ENCODE results near the gene ZFYVE9. TPM values are rescaled to one million over a fixed set of nuclear protein-coding genes. Genes with fewer than 3 reads are reported as not detected.

Gene ZFYVE9, protein sequence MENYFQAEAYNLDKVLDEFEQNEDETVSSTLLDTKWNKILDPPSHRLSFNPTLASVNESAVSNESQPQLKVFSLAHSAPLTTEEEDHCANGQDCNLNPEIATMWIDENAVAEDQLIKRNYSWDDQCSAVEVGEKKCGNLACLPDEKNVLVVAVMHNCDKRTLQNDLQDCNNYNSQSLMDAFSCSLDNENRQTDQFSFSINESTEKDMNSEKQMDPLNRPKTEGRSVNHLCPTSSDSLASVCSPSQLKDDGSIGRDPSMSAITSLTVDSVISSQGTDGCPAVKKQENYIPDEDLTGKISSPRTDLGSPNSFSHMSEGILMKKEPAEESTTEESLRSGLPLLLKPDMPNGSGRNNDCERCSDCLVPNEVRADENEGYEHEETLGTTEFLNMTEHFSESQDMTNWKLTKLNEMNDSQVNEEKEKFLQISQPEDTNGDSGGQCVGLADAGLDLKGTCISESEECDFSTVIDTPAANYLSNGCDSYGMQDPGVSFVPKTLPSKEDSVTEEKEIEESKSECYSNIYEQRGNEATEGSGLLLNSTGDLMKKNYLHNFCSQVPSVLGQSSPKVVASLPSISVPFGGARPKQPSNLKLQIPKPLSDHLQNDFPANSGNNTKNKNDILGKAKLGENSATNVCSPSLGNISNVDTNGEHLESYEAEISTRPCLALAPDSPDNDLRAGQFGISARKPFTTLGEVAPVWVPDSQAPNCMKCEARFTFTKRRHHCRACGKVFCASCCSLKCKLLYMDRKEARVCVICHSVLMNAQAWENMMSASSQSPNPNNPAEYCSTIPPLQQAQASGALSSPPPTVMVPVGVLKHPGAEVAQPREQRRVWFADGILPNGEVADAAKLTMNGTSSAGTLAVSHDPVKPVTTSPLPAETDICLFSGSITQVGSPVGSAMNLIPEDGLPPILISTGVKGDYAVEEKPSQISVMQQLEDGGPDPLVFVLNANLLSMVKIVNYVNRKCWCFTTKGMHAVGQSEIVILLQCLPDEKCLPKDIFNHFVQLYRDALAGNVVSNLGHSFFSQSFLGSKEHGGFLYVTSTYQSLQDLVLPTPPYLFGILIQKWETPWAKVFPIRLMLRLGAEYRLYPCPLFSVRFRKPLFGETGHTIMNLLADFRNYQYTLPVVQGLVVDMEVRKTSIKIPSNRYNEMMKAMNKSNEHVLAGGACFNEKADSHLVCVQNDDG (N-terminal part only)
- 19.8 and 26.5 TPM in 2 replicates for total RNA-seq (2016; rRNA removed; fragmentation: Illumina TruSeq; extraction: Trizol)
- 3.3 and 4.1 TPM in 2 replicates for total RNA-seq (2016; cell fraction: cytosol; rRNA removed; fragmentation: Illumina TruSeq; extraction: Trizol; ENCODE audit: low read depth)
- 19.0 and 25.7 TPM in 2 replicates for total RNA-seq (2016; cell fraction: insoluble cytoplasmic fraction; rRNA removed; fragmentation: Illumina TruSeq; extraction: Trizol)
- total RNA-seq (2016; cell fraction: membrane; rRNA removed; fragmentation: Illumina TruSeq; extraction: Trizol): 13.4 and 14.6 TPM in 2 replicates
- 27.9 and 35.0 TPM in 2 replicates for total RNA-seq (2016; cell fraction: nucleus; rRNA removed; fragmentation: Illumina TruSeq; extraction: Trizol)
- polyA plus RNA-seq (2011; rRNA removed): 8.8 and 9.2 TPM in 2 replicates
- polyA plus RNA-seq (2011; cell fraction: cytosol; rRNA removed): 4.6 and 7.0 TPM in 2 replicates
- polyA plus RNA-seq (2011; cell fraction: nucleus; rRNA removed): 5.3 and 5.9 TPM in 2 replicates
- polyA plus RNA-seq (2012): 10.4 and 11.2 TPM in 2 replicates
- polyA plus RNA-seq (2016; cell fraction: cytosol; fragmentation: Illumina TruSeq; extraction: Trizol; ENCODE audit: low read depth): 0.58 and 0.62 TPM in 2 replicates
- polyA plus RNA-seq (2016; cell fraction: insoluble cytoplasmic fraction; fragmentation: Illumina TruSeq; extraction: Trizol; ENCODE audit: low read depth): 14.8 and 15.6 TPM in 2 replicates
- 3.3 and 3.5 TPM in 2 replicates for polyA plus RNA-seq (2016; cell fraction: membrane; fragmentation: Illumina TruSeq; extraction: Trizol; ENCODE audit: low read depth)
- 9.2 and 10.0 TPM in 2 replicates for polyA plus RNA-seq (2016; cell fraction: nucleus; fragmentation: Illumina TruSeq; extraction: Trizol; ENCODE audit: insufficient read depth, low read depth)
- polyA minus RNA-seq (2011; rRNA and poly(A)+ RNA removed; ENCODE audit: low replicate concordance): 16.7 and 18.2 TPM in 2 replicates
- polyA minus RNA-seq (2011; cell fraction: cytosol; rRNA and poly(A)+ RNA removed): 14.9 and 17.9 TPM in 2 replicates
- polyA minus RNA-seq (2011; cell fraction: nucleus; rRNA and poly(A)+ RNA removed): 61.9 and 62.7 TPM in 2 replicates
- percentile 71 among the genes with signal in this experiment for Bru-seq, nascent RNA
- percentile 70 among the genes with signal in this experiment for BruChase-seq, experiment 1, labeled RNA remaining after a 6-hour chase
- BruChase-seq, experiment 2, labeled RNA remaining after a 2-hour chase: percentile 65 among the genes with signal in this experiment
- long read RNA-seq, experiment 1, partial matches to known transcripts: 1 of 2 reads
- long read RNA-seq, experiment 1, other reads (novel, unspliced or antisense): 1 of 2 reads
- long read RNA-seq, experiment 2, full-length matches to known transcripts: 5 of 52 reads
- long read RNA-seq, experiment 2, partial matches to known transcripts: 29 of 52 reads
- long read RNA-seq, experiment 2, other reads (novel, unspliced or antisense): 18 of 52 reads

GRCh38 chr1:52141513-52142219 lies at the start of gene ZFYVE9:
TSS of gene ZFYVE9 (plus strand) at chr1:52142089. CDS start at chr1:52233207, 91,118 bp downstream.
- DNase-seq (ENCODE audit: low spot score) (peak; percentile 56), ATAC-seq (peak; percentile 93), FAIRE-seq (no peak)
- intact Hi-C loops (cut with micrococcal nuclease; ENCODE audit: unreplicated experiment) (loop anchor here (2.0 kb wide), 1 partner anchor 155 kb away; no protein-coding TSS in a partner anchor), in situ Hi-C loops (cut with HindIII; ENCODE audit: extremely low pct_ligation_motif_present, low pct_unique_long_range_greater_than_20kb) (loop anchor here (5.0 kb wide), 1 partner anchor 146 kb away; no protein-coding TSS in a partner anchor)
- Histone ChIP-seq H3K27ac (ENCODE audit: extremely low read length, insufficient read depth, low read length) (peak within 1 kb of the TSS; percentile 83), H3K27me3 (ENCODE audit: control insufficient read depth in 1 of 2, insufficient read depth in 2 of 2, low read length in 2 of 2) (no peaks in the 10 kb centered on the region; a peak in 1 of 5 replicates), H3K4me1 (ENCODE audit: insufficient read depth, low read length) (peaks cover 57% of the 10 kb centered on the region), H2AFZ (ENCODE audit: low read length) (peak within 1 kb of the TSS; percentile 98), H3K79me2 (ENCODE audit: insufficient read depth, low read length) (peaks cover 43% of the 10 kb centered on the region), H3K4me2 (ENCODE audit: low read depth, low read length) (peak within 1 kb of the TSS; percentile 95), H3K4me3 (replicated peaks in 1 of 3; ENCODE audit: insufficient read depth in 1 of 3, low read depth in 2 of 3, low read length in 3 of 3) (peak within 1 kb of the TSS; percentile 91 to 93 (median 93)), H3K36me3 (replicated peaks in 1 of 2; ENCODE audit: control insufficient read depth in 1 of 2, insufficient read depth in 2 of 2, low read length in 2 of 2) (no peaks in the 10 kb centered on the region), H3K9ac (ENCODE audit: insufficient read depth, low read depth, low read length) (peak within 1 kb of the TSS; percentile 95), H4K20me1 (ENCODE audit: insufficient read depth, low read length) (no peaks in the 10 kb centered on the region), H3K9me3 (ENCODE audit: low read length) (no peaks in the 10 kb centered on the region)
- ChIA-PET POLR2A (interaction anchor here (1.0 to 1.3 kb wide), 2 partner anchors 10 to 164 kb away, joined by 3 read pairs; no protein-coding TSS in a partner anchor), CTCF (ENCODE audit: low intra/inter-chr PET ratio, low total read pairs) (interaction anchor here (2.1 kb wide), 1 partner anchor 155 kb away, joined by 16 read pairs; no protein-coding TSS in a partner anchor)
- WGBS (ENCODE audit: low lambda C conversion rate): 1% methylated on average over 11 of the region's 72 CpGs
- BruUV-seq (replicated peaks): no TSS peak
- TF ChIP-seq ZFAT (CRISPR knock-in tag; conservative IDR thresholded peaks at IDR 0.05): no peak
- TF ChIP-seq HOXD1 (CRISPR knock-in tag; IDR thresholded peaks at IDR 0.05): peak; percentile 14; the same call in 1 of the 2 replicates
- peak; percentile 59; the same call in 1 of the 2 replicates for TF ChIP-seq MXD4 (CRISPR knock-in tag; IDR thresholded peaks at IDR 0.05)
- TF ChIP-seq TCF12 (IDR thresholded peaks at IDR 0.05): no peak
- 0 out of 2 replicates have a peak, but pooled peaks have one; percentile 62 for TF ChIP-seq TCF12 (CRISPR knock-in tag; IDR thresholded peaks at IDR 0.05)
- TF ChIP-seq ZNF83 (CRISPR knock-in tag; IDR thresholded peaks at IDR 0.05; ENCODE audit: borderline replicate concordance): no peak
- TF ChIP-seq TSC22D2 (CRISPR knock-in tag; IDR thresholded peaks at IDR 0.05; ENCODE audit: borderline replicate concordance): 0 out of 2 replicates have a peak, but pooled peaks have one; percentile 61
- TF ChIP-seq SPEN (CRISPR knock-in tag; IDR thresholded peaks at IDR 0.05; ENCODE audit: low read depth): peak; percentile 58
- TF ChIP-seq ARNT2 (CRISPR knock-in tag; IDR thresholded peaks at IDR 0.05; ENCODE audit: low read depth): peak; percentile 90; the same call in 1 of the 2 replicates
- 0 out of 2 replicates have a peak, but pooled peaks have one; percentile 21 for TF ChIP-seq MEIS1 (CRISPR knock-in tag; IDR thresholded peaks at IDR 0.05; ENCODE audit: borderline replicate concordance)
- TF ChIP-seq ZC3H13 (CRISPR knock-in tag; IDR thresholded peaks at IDR 0.05): no peak
- TF ChIP-seq BCL6 (CRISPR knock-in tag; IDR thresholded peaks at IDR 0.05): 0 out of 2 replicates have a peak, but pooled peaks have one; percentile 22
- peak; percentile 47; the same call in 1 of the 2 replicates for TF ChIP-seq ZBTB7A (CRISPR knock-in tag; IDR thresholded peaks at IDR 0.05)
- peak; percentile 87 for TF ChIP-seq GABPB1 (CRISPR knock-in tag; IDR thresholded peaks at IDR 0.05)

All from HepG2 (cell line).